Neural progenitor cell (in vitro differentiated cells): ENCODE measurements around the gene NEMP1. TPM values are rescaled to one million over a fixed set of nuclear protein-coding genes. Genes with fewer than 3 reads are reported as not detected.

ENCODE experiments used
- DNase-seq: peaks from one replicate; pipeline ENCODE4 v3.0.0-alpha.2; 2016; ENCODE audit warnings: low spot score
- H2AFZ ChIP-seq: fragments of 200-600 bp; sonication (generic); replicated peaks from 2 replicates; pipeline ENCODE4 v1.6.1; 2016; ENCODE audit warnings: antibody characterized with exemption
- H3F3A ChIP-seq: fragments of 200-600 bp; sonication (generic); 2 replicates; pipeline ENCODE4 v1.6.1; 2016; ENCODE audit warnings: antibody characterized with exemption, low read depth
- H3K27ac ChIP-seq: fragments of 200-600 bp; sonication (generic); 2 replicates; pipeline ENCODE4 v1.5.1; 2016; ENCODE audit warnings: mild to moderate bottlenecking
- H3K27me3 ChIP-seq: fragments of 200-600 bp; sonication (generic); 2 replicates; pipeline ENCODE4 v1.6.1; 2016; ENCODE audit warnings: mild to moderate bottlenecking, moderate library complexity
- H3K36me3 ChIP-seq: fragments of 200-600 bp; sonication (generic); 2 replicates; pipeline ENCODE4 v1.5.1; 2016
- H3K4me1 ChIP-seq: fragments of 200-600 bp; sonication (generic); 2 replicates; pipeline ENCODE4 v1.6.1; 2016; ENCODE audit warnings: mixed run types
- H3K4me2 ChIP-seq: fragments of 200-600 bp; sonication (generic); 2 replicates; pipeline ENCODE4 v1.6.1; 2016
- H3K4me3 ChIP-seq: fragments of 200-600 bp; sonication (generic); 2 replicates; pipeline ENCODE4 v1.5.1; 2016
- H3K79me2 ChIP-seq: fragments of 200-600 bp; sonication (generic); 2 replicates; pipeline ENCODE4 v1.6.1; 2016; ENCODE audit warnings: low read depth
- H3K9ac ChIP-seq: fragments of 200-600 bp; sonication (generic); 2 replicates; pipeline ENCODE4 v1.6.1; 2016
- H3K9me3 ChIP-seq: fragments of 200-600 bp; sonication (generic); 2 replicates; pipeline ENCODE4 v1.5.1; 2016; ENCODE audit warnings: low read depth
- H4K20me1 ChIP-seq: fragments of 200-600 bp; sonication (generic); 2 replicates; pipeline ENCODE4 v1.6.1; 2016; ENCODE audit warnings: low read depth
- H3K27ac Mint-ChIP-seq: 3 replicates; pipeline ENCODE4 v1.8.0; 2021; ENCODE audit warnings: mixed read lengths
- H3K27me3 Mint-ChIP-seq: 2 replicates; pipeline ENCODE4 v1.8.0; 2022; ENCODE audit warnings: low read depth, mild to moderate bottlenecking, inconsistent platforms, moderate library complexity, mixed read lengths; ENCODE audit not compliant: insufficient read depth
- H3K36me3 Mint-ChIP-seq: 3 replicates; pipeline ENCODE4 v1.8.0; 2021; ENCODE audit warnings: mixed read lengths
- H3K4me1 Mint-ChIP-seq: 3 replicates; pipeline ENCODE4 v1.8.0; 2021; ENCODE audit warnings: mixed read lengths
- H3K4me3 Mint-ChIP-seq: 3 replicates; pipeline ENCODE4 v1.8.0; 2021; ENCODE audit warnings: mild to moderate bottlenecking, moderate library complexity, mixed read lengths
- H3K9me3 Mint-ChIP-seq: 3 replicates; pipeline ENCODE4 v1.8.0; 2020; ENCODE audit warnings: mixed read lengths
- EZH2 ChIP-seq: fragments of 200-600 bp; sonication (generic); IDR thresholded peaks from 2 replicates; pipeline ENCODE4 v1.6.1; 2017; ENCODE audit warnings: antibody characterized with exemption, mild to moderate bottlenecking, moderate library complexity
- EZH2phosphoT487 ChIP-seq: fragments of 200-600 bp; sonication (generic); IDR thresholded peaks from 2 replicates; pipeline ENCODE4 v1.6.1; 2017; ENCODE audit warnings: antibody characterized with exemption
- total RNA-seq: library from RNA; depleted of rRNA; stranded (reverse); fragments of >200 nt; gene quantifications from 2 replicates; pipeline ENCODE4 v1.2.3, GENCODE V29; 2015; ENCODE audit warnings: low replicate concordance
- TF ChIP-seq, protein P1 (sequence below): fragments of 200-600 bp; sonication (generic); IDR thresholded peaks from 2 replicates; pipeline ENCODE4 v1.5.1; 2017; ENCODE audit warnings: antibody characterized with exemption, mild to moderate bottlenecking

The NEMP1 gene
- total RNA-seq, 1 donor from 2014 or later, result 72.0 TPM

DNA sequence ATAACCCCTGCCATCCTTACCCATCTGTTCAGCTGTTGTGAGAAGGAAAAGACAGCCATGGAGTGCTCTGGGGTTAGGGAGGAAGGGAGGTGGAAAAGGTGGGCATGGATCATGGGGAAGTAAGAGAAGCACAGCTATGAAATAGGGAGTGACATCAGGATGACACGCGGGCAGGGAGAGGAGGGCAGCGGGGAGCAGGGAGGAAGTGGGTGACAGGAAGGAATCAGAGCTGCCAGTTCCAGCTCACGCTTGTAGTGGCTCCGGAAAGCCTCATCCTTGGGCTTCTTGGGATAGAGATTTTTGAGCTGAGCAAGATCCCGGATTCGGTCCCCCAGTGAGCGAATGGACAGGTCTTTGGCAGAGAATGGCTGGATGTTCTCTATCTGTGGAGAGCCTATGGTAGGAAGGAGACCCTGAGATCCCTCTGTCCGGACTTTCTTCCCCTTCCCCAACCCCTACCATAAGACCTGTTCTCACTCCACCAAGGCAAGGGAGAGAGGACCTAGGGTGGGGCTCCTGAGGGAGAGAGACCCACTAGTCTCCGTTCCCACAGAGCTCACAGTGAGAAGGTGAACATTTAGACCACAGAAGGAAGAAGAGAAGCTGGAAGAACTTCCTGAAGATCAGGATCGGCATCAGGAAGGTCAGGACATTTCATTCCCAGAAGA lies 20.6 kb upstream of the NEMP1 start:
- Histone ChIP-seq H3K4me2 (no peak overlapping the region), H3K9ac (no peak overlapping the region), H3K4me1 (peaks cover 3% of the 10 kb centered on the region), H3K36me3 (no peaks in the 10 kb centered on the region), H3K4me3 (no peak overlapping the region), H3K79me2 (no peaks in the 10 kb centered on the region), H3K27ac (no peak overlapping the region), H3K9me3 (no peaks in the 10 kb centered on the region), H3F3A (peaks cover 3% of the 10 kb centered on the region), H3K27me3 (no peaks in the 10 kb centered on the region), H2AFZ (no peak overlapping the region), H4K20me1 (no peaks in the 10 kb centered on the region)
- peaks cover 17% of the 10 kb centered on the region for H3K36me3 Mint-ChIP-seq
- H3K9me3 Mint-ChIP-seq, result no peaks in the 10 kb centered on the region
- H3K27me3 Mint-ChIP-seq, result peaks cover 10% of the 10 kb centered on the region
- H3K27ac Mint-ChIP-seq, result peak overlapping the region; percentile 92
- no peak for TF ChIP-seq EZH2phosphoT487
- TF ChIP-seq, protein P1, sequence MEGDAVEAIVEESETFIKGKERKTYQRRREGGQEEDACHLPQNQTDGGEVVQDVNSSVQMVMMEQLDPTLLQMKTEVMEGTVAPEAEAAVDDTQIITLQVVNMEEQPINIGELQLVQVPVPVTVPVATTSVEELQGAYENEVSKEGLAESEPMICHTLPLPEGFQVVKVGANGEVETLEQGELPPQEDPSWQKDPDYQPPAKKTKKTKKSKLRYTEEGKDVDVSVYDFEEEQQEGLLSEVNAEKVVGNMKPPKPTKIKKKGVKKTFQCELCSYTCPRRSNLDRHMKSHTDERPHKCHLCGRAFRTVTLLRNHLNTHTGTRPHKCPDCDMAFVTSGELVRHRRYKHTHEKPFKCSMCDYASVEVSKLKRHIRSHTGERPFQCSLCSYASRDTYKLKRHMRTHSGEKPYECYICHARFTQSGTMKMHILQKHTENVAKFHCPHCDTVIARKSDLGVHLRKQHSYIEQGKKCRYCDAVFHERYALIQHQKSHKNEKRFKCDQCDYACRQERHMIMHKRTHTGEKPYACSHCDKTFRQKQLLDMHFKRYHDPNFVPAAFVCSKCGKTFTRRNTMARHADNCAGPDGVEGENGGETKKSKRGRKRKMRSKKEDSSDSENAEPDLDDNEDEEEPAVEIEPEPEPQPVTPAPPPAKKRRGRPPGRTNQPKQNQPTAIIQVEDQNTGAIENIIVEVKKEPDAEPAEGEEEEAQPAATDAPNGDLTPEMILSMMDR, result no peak
- TF ChIP-seq EZH2, result no peak
- no peak for DNase-seq
- H3K4me1 Mint-ChIP-seq, result peaks cover 31% of the 10 kb centered on the region
- no peak overlapping the region for H3K4me3 Mint-ChIP-seq

DNA sequence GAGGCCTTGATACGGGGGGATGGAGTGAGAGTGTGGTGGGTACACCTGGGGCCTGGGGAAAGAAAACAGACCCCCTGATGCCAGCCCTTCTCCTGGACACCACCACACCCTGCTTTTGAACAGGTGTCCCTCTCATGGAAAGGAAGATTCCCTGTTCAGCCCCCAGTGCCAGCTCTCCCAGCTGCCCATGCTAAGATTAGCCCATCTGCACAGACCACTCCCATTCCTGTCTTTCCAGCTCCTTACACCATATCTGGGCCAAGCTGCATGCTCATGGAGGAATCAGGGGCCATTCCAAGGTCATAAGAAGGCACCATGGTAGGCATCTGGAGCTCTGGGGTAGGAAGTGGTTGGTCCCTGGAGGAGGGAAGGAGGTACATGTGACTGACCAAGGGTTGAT lies 20.0 kb upstream of the NEMP1 start:
- H3K4me2 ChIP-seq, result no peak overlapping the region
- peaks cover 36% of the 10 kb centered on the region for H3K4me1 Mint-ChIP-seq
- no peak overlapping the region for H3K9ac ChIP-seq
- no peaks in the 10 kb centered on the region for H3K79me2 ChIP-seq
- no peaks in the 10 kb centered on the region for H3K9me3 ChIP-seq
- no peak overlapping the region for H3K27ac ChIP-seq
- no peak overlapping the region for H2AFZ ChIP-seq
- peaks cover 17% of the 10 kb centered on the region for H3K36me3 Mint-ChIP-seq
- DNase-seq, result no peak
- H3K4me3 Mint-ChIP-seq, result no peak overlapping the region
- peaks cover 1% of the 10 kb centered on the region for H4K20me1 ChIP-seq
- no peaks in the 10 kb centered on the region for H3K27me3 ChIP-seq
- no peaks in the 10 kb centered on the region for H3K9me3 Mint-ChIP-seq
- no peak overlapping the region for H3K27ac Mint-ChIP-seq
- TF ChIP-seq EZH2phosphoT487, result no peak
- TF ChIP-seq, protein P1, result no peak
- TF ChIP-seq EZH2, result no peak
- H3K36me3 ChIP-seq, result no peaks in the 10 kb centered on the region
- H3K27me3 Mint-ChIP-seq, result peaks cover 10% of the 10 kb centered on the region
- H3F3A ChIP-seq, result peaks cover 5% of the 10 kb centered on the region
- peaks cover 8% of the 10 kb centered on the region for H3K4me1 ChIP-seq
- H3K4me3 ChIP-seq, result no peak overlapping the region

DNA sequence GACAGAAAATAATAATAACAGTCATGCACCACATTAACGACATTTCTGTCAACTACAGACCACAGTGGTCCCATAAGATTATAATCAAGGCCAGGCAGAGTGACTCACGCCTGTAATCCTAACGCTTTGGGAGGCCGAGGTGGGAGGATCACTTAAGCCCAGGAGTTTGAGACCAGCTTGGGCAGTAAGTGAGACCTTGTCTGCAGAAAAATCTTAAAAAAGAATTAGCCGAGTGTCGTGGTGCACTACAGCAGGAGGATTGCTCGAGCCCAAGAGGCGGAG lies 18.9 kb upstream of the NEMP1 start:
- no peak overlapping the region for H3K4me2 ChIP-seq
- H4K20me1 ChIP-seq, result peaks cover 9% of the 10 kb centered on the region
- H3K79me2 ChIP-seq, result no peaks in the 10 kb centered on the region
- peaks cover 22% of the 10 kb centered on the region for H3K36me3 Mint-ChIP-seq
- peaks cover 11% of the 10 kb centered on the region for H3F3A ChIP-seq
- no peak overlapping the region for H3K4me3 ChIP-seq
- peaks cover 7% of the 10 kb centered on the region for H3K27me3 Mint-ChIP-seq
- peaks cover 10% of the 10 kb centered on the region for H3K4me1 ChIP-seq
- TF ChIP-seq EZH2 (no peak), EZH2phosphoT487 (no peak)
- TF ChIP-seq, protein P1, result no peak
- H3K9ac ChIP-seq, result no peak overlapping the region
- no peaks in the 10 kb centered on the region for H3K27me3 ChIP-seq
- no peaks in the 10 kb centered on the region for H3K36me3 ChIP-seq
- H3K4me3 Mint-ChIP-seq, result no peak overlapping the region
- no peaks in the 10 kb centered on the region for H3K9me3 Mint-ChIP-seq
- no peak overlapping the region for H2AFZ ChIP-seq
- no peaks in the 10 kb centered on the region for H3K9me3 ChIP-seq
- H3K27ac ChIP-seq, result no peak overlapping the region
- peaks cover 42% of the 10 kb centered on the region for H3K4me1 Mint-ChIP-seq
- DNase-seq, result no peak
- no peak overlapping the region for H3K27ac Mint-ChIP-seq
